GM19025 (cell line): Measurements from ENCODE around the gene HINT2.

ENCODE experiments used
- ATAC-seq: cut with Tn5 transposase; IDR thresholded peaks from one replicate; pipeline ENCODE4 v1.9.1; 2021; ENCODE audit warnings: mild to moderate bottlenecking, low read depth, moderate library complexity; ENCODE audit not compliant: unreplicated experiment

The HINT2 gene

GRCh38 chr9:35814841-35815543, at the start of gene HINT2:
Gene HINT2 (minus strand): TSS chr9:35815042. CDS start chr9:35814979, 63 bp downstream.
- ATAC-seq = peak; percentile 67

GRCh38 chr9:35863583-35863982, 48.7 kb upstream of the HINT2 start:
- no peak for ATAC-seq

GRCh38 chr9:35862328-35862727, 47.5 kb upstream of the HINT2 start:
- no peak for ATAC-seq

- ATAC-seq = no peak
Observed at GRCh38 chr9:35861161-35861897, 46.5 kb upstream of the HINT2 start.

GRCh38 chr9:35859990-35860339, 45.1 kb upstream of the HINT2 start:
- no peak for ATAC-seq

GRCh38 chr9:35859310-35859989, 44.6 kb upstream of the HINT2 start:
- no peak for ATAC-seq

GRCh38 chr9:35858458-35858857, 43.6 kb upstream of the HINT2 start:
- no peak for ATAC-seq

- ATAC-seq = no peak
Observed at GRCh38 chr9:35856882-35857281, 42.0 kb upstream of the HINT2 start.

GRCh38 chr9:35856206-35856605, 41.4 kb upstream of the HINT2 start:
- ATAC-seq = no peak

GRCh38 chr9:35854091-35854762, 39.4 kb upstream of the HINT2 start:
- no peak for ATAC-seq

- ATAC-seq = no peak
Observed at GRCh38 chr9:35852876-35853865, 38.3 kb upstream of the HINT2 start.

- no peak for ATAC-seq
Observed at GRCh38 chr9:35852267-35852815, 37.5 kb upstream of the HINT2 start.

- ATAC-seq = peak; percentile 93
Observed at GRCh38 chr9:35847792-35848572, 33.1 kb upstream of the HINT2 start.

GRCh38 chr9:35845824-35846771, 31.3 kb upstream of the HINT2 start:
- ATAC-seq = no peak

GRCh38 chr9:35844628-35845270, 29.9 kb upstream of the HINT2 start:
- no peak for ATAC-seq

GRCh38 chr9:35842795-35843194, 28.0 kb upstream of the HINT2 start:
- peak; percentile 78 for ATAC-seq
